ENCODE data around the gene RIOK1.

The RIOK1 gene

GRCh38 chr6:7410851-7411250 lies 21.2 kb downstream of the RIOK1 start:
- no peak for DNase-seq

GRCh38 chr6:7411328-7411727 lies 21.7 kb downstream of the RIOK1 start:
- DNase-seq, result no peak

- DNase-seq, result no peak
Observed at GRCh38 chr6:7413151-7413823, 23.7 kb downstream of the RIOK1 start.

GRCh38 chr6:7414811-7415210 lies 25.2 kb downstream of the RIOK1 start:
- no peak for DNase-seq

- no peak for DNase-seq
Observed at GRCh38 chr6:7417684-7418083, 28.1 kb downstream of the RIOK1 start.

- no peak for DNase-seq
Observed at GRCh38 chr6:7418238-7418905, 28.8 kb downstream of the RIOK1 start.

GRCh38 chr6:7419065-7419464 lies 29.5 kb downstream of the RIOK1 start:
- no peak for DNase-seq

- DNase-seq, result no peak
Observed at GRCh38 chr6:7421066-7421465, 31.5 kb downstream of the RIOK1 start.

GRCh38 chr6:7424058-7424457 lies 34.5 kb downstream of the RIOK1 start:
- DNase-seq, result no peak

- DNase-seq, result no peak
Observed at GRCh38 chr6:7424967-7425807, 35.6 kb downstream of the RIOK1 start.

GRCh38 chr6:7425808-7426190 lies 36.2 kb downstream of the RIOK1 start:
- DNase-seq, result no peak

- DNase-seq, result no peak
Observed at GRCh38 chr6:7426447-7427169, 37.0 kb downstream of the RIOK1 start.

- no peak for DNase-seq
Observed at GRCh38 chr6:7431313-7431673, 41.7 kb downstream of the RIOK1 start.

- DNase-seq, result no peak
Observed at GRCh38 chr6:7431674-7432390, 42.2 kb downstream of the RIOK1 start.

- no peak for DNase-seq
Observed at GRCh38 chr6:7432391-7433120, 42.9 kb downstream of the RIOK1 start.

GRCh38 chr6:7433121-7433617 lies 43.6 kb downstream of the RIOK1 start:
- no peak for DNase-seq

- DNase-seq, result no peak
Observed at GRCh38 chr6:7434672-7435071, 45.1 kb downstream of the RIOK1 start.

GRCh38 chr6:7438011-7438410 lies 48.4 kb downstream of the RIOK1 start:
- DNase-seq, result no peak

- no peak for DNase-seq
Observed at GRCh38 chr6:7439228-7439627, 49.6 kb downstream of the RIOK1 start.

- DNase-seq, result no peak
Observed at GRCh38 chr6:7440476-7440875, 50.9 kb downstream of the RIOK1 start.

GRCh38 chr6:7441048-7441775 lies 51.6 kb downstream of the RIOK1 start:
- DNase-seq, result no peak
